ENCODE data around the gene DOC2B.
"Not testable (repeated sequence)": the region's sequence is repeated elsewhere in the genome, so short reads cannot be mapped to it uniquely, and the experiment has no call there.

GRCh38 chr17:215563-216478, 34.4 kb upstream of the DOC2B start:
- TF ChIP-seq POLR2A, CTCF (IDR thresholded peaks at IDR 0.05): not testable (repeated sequence)

All from lower leg skin (tissue), 3 donors.